ENCODE measurements around the gene NOL12.

Gene NOL12

DNA sequence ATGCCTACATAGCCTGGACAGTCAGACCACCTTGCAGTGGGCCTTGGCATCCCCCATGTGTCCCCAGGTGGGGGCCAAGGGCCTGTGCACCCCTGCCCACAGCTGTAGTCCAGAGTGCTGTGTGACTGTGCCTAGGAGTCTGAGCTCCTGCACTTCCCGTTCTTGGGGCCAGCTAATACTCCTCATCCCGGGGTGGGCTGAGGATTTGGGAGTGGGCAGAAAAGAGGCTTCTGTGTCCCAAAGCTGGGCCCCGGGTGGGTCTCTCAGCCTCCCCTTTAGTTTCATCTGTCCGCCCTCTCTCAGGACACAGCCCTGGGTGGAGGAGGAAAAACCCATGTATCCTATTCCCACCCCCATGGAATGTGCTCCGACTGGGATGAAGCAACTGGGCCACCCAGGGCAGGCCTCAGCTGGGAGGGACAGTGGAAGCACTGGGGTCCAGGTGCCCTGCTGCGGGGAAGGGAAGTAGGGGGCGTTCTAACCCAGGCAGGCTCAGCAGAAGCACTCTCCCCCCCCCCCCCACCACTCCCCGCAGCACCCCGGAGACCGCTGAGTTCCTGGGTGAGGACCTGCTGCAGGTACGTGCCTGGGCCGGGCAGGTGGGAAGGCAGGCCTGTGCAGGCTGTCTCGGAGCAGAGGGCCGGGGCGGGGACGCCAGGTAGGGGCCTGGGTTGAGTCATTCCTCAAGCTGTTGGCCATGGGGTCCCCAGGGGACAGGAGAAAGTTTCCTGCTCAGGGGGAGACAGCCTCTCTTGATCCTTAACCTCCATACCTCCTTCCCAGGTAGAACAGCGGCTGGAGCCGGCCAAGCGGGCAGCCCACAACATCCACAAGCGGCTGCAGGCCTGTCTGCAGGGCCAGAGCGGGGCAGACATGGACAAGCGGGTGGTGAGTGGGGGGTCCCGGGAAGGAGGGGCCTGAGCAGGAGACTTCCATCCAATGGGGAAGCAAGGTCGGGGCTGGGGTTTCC, 45.3 kb upstream of the NOL12 start:
- TF ChIP-seq ZNF785 (tag by site-specific recombination; IDR thresholded peaks at IDR 0.05), result no peak
- no peak for TF ChIP-seq ZFP41 (tag by site-specific recombination; IDR thresholded peaks at IDR 0.05; ENCODE audit: borderline replicate concordance)
- TF ChIP-seq, protein P1, sequence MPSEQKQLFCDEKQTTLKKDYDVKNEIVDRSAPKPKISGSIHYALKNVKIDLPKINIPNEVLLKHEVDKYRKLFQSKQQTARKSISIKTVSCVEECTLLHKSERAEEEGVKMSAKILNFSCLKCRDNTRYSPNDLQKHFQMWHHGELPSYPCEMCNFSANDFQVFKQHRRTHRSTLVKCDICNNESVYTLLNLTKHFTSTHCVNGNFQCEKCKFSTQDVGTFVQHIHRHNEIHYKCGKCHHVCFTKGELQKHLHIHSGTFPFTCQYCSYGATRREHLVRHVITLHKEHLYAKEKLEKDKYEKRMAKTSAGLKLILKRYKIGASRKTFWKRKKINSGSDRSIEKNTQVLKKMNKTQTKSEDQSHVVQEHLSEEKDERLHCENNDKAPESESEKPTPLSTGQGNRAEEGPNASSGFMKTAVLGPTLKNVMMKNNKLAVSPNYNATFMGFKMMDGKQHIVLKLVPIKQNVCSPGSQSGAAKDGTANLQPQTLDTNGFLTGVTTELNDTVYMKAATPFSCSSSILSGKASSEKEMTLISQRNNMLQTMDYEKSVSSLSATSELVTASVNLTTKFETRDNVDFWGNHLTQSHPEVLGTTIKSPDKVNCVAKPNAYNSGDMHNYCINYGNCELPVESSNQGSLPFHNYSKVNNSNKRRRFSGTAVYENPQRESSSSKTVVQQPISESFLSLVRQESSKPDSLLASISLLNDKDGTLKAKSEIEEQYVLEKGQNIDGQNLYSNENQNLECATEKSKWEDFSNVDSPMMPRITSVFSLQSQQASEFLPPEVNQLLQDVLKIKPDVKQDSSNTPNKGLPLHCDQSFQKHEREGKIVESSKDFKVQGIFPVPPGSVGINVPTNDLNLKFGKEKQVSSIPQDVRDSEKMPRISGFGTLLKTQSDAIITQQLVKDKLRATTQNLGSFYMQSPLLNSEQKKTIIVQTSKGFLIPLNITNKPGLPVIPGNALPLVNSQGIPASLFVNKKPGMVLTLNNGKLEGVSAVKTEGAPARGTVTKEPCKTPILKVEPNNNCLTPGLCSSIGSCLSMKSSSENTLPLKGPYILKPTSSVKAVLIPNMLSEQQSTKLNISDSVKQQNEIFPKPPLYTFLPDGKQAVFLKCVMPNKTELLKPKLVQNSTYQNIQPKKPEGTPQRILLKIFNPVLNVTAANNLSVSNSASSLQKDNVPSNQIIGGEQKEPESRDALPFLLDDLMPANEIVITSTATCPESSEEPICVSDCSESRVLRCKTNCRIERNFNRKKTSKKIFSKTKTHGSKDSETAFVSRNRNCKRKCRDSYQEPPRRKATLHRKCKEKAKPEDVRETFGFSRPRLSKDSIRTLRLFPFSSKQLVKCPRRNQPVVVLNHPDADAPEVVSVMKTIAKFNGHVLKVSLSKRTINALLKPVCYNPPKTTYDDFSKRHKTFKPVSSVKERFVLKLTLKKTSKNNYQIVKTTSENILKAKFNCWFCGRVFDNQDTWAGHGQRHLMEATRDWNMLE (tag by site-specific recombination; conservative IDR thresholded peaks at IDR 0.05; ENCODE audit: low read depth), result no peak
- 0 out of 2 replicates have a peak, but pooled peaks have one; percentile 8 for TF ChIP-seq ZFHX2 (tag by site-specific recombination; conservative IDR thresholded peaks at IDR 0.05)
- no peak for TF ChIP-seq HOXC10 (CRISPR knock-in tag; IDR thresholded peaks at IDR 0.05)
- no peak for TF ChIP-seq ZNF707 (tag by site-specific recombination; IDR thresholded peaks at IDR 0.05)
- TF ChIP-seq ZIC2 (tag by site-specific recombination; IDR thresholded peaks at IDR 0.05), result peak; percentile 15; the same call in 1 of the 2 replicates
- no peak for TF ChIP-seq ZNF302 (tag by site-specific recombination; IDR thresholded peaks at IDR 0.05; ENCODE audit: low read depth)
- TF ChIP-seq ZNF645 (tag by site-specific recombination; IDR thresholded peaks at IDR 0.05), result no peak
- TF ChIP-seq, protein P2, sequence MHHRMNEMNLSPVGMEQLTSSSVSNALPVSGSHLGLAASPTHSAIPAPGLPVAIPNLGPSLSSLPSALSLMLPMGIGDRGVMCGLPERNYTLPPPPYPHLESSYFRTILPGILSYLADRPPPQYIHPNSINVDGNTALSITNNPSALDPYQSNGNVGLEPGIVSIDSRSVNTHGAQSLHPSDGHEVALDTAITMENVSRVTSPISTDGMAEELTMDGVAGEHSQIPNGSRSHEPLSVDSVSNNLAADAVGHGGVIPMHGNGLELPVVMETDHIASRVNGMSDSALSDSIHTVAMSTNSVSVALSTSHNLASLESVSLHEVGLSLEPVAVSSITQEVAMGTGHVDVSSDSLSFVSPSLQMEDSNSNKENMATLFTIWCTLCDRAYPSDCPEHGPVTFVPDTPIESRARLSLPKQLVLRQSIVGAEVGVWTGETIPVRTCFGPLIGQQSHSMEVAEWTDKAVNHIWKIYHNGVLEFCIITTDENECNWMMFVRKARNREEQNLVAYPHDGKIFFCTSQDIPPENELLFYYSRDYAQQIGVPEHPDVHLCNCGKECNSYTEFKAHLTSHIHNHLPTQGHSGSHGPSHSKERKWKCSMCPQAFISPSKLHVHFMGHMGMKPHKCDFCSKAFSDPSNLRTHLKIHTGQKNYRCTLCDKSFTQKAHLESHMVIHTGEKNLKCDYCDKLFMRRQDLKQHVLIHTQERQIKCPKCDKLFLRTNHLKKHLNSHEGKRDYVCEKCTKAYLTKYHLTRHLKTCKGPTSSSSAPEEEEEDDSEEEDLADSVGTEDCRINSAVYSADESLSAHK (tag by site-specific recombination; IDR thresholded peaks at IDR 0.05), result no peak
- TF ChIP-seq ZNF175 (tag by site-specific recombination; IDR thresholded peaks at IDR 0.05), result no peak
- peak; percentile 90 for TF ChIP-seq IKZF3 (tag by site-specific recombination; IDR thresholded peaks at IDR 0.05)
- TF ChIP-seq ZNF423 (tag by site-specific recombination; IDR thresholded peaks at IDR 0.05), result no peak
- TF ChIP-seq ZNF37A (tag by site-specific recombination; IDR thresholded peaks at IDR 0.05), result no peak
- TF ChIP-seq ZNF513 (tag by site-specific recombination; IDR thresholded peaks at IDR 0.05), result no peak
- TF ChIP-seq, protein P3, sequence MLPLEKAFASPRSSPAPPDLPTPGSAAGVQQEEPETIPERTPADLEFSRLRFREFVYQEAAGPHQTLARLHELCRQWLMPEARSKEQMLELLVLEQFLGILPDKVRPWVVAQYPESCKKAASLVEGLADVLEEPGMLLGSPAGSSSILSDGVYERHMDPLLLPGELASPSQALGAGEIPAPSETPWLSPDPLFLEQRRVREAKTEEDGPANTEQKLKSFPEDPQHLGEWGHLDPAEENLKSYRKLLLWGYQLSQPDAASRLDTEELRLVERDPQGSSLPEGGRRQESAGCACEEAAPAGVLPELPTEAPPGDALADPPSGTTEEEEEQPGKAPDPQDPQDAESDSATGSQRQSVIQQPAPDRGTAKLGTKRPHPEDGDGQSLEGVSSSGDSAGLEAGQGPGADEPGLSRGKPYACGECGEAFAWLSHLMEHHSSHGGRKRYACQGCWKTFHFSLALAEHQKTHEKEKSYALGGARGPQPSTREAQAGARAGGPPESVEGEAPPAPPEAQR (tag by site-specific recombination; IDR thresholded peaks at IDR 0.05), result no peak
- no peak for TF ChIP-seq ZNF501 (tag by site-specific recombination; IDR thresholded peaks at IDR 0.05)
- 0 out of 2 replicates have a peak, but pooled peaks have one; percentile 21 for TF ChIP-seq KLF1 (tag by site-specific recombination; IDR thresholded peaks at IDR 0.05)
- TF ChIP-seq, protein P4, sequence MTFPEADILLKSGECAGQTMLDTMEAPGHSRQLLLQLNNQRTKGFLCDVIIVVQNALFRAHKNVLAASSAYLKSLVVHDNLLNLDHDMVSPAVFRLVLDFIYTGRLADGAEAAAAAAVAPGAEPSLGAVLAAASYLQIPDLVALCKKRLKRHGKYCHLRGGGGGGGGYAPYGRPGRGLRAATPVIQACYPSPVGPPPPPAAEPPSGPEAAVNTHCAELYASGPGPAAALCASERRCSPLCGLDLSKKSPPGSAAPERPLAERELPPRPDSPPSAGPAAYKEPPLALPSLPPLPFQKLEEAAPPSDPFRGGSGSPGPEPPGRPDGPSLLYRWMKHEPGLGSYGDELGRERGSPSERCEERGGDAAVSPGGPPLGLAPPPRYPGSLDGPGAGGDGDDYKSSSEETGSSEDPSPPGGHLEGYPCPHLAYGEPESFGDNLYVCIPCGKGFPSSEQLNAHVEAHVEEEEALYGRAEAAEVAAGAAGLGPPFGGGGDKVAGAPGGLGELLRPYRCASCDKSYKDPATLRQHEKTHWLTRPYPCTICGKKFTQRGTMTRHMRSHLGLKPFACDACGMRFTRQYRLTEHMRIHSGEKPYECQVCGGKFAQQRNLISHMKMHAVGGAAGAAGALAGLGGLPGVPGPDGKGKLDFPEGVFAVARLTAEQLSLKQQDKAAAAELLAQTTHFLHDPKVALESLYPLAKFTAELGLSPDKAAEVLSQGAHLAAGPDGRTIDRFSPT (tag by site-specific recombination; IDR thresholded peaks at IDR 0.05), result no peak
- TF ChIP-seq ZNF221 (tag by site-specific recombination; IDR thresholded peaks at IDR 0.05; ENCODE audit: borderline replicate concordance), result no peak
- peak; percentile 6; the same call in 1 of the 2 replicates for TF ChIP-seq SP2 (tag by site-specific recombination; IDR thresholded peaks at IDR 0.05)
- no peak for TF ChIP-seq ZNF626 (tag by site-specific recombination; IDR thresholded peaks at IDR 0.05)
- Histone ChIP-seq H3K4me1 (ENCODE audit: control insufficient read depth, insufficient read depth, low read length) (peaks cover 8% of the 10 kb centered on the region; the same call in 1 of the 2 replicates), H3K4me3 (ENCODE audit: low read depth, low read length) (peak overlapping the region; percentile 58), H3K9me3 (ENCODE audit: control insufficient read depth, insufficient read depth, low read depth, low read length) (no peaks in the 10 kb centered on the region), H3K27ac (ENCODE audit: extremely low read depth, low read depth, low read length) (0 out of 2 replicates have a peak overlapping the region, but pooled peaks have one; percentile 24), H3K36me3 (ENCODE audit: control insufficient read depth in 2 of 2, insufficient read depth in 1 of 2, low read length in 2 of 2) (peaks cover 0 to 49% of the 10 kb centered on the region in 2 experiments; a peak in 2 of 3 replicates)
- POLR2A ChIA-PET, result interaction anchor here (0.6 to 11.0 kb wide), 4 partner anchors 18 to 45 kb away, joined by 5 to 85 read pairs (median 48); partner anchors contain the start of genes NOL12 and PDXP
- CTCF ChIA-PET, result interaction anchor here (0.7 to 17.0 kb wide), 9 partner anchors 10 to 1125 kb away, joined by 3 to 353 read pairs (median 7); partner anchors contain the start of genes GGA1, LGALS1, NOL12 and PDXP
